WI38 (cell line): ENCODE results near the gene FOXP4.
A peak's percentile ranks its signal among the peaks of the same experiment; 100 is the strongest.

Experiments
- H3K4me3 ChIP-seq: 2 replicates; pipeline ENCODE4 v1.5.1; 2011; ENCODE audit warnings: low read depth, mild to moderate bottlenecking, control low read depth, low read length
- TF ChIP-seq, protein P1 (sequence below): IDR thresholded peaks from 2 replicates; pipeline ENCODE4 v1.5.1; 2012; ENCODE audit warnings: low read depth, mild to moderate bottlenecking, control low read depth, low read length

Gene FOXP4

DNA sequence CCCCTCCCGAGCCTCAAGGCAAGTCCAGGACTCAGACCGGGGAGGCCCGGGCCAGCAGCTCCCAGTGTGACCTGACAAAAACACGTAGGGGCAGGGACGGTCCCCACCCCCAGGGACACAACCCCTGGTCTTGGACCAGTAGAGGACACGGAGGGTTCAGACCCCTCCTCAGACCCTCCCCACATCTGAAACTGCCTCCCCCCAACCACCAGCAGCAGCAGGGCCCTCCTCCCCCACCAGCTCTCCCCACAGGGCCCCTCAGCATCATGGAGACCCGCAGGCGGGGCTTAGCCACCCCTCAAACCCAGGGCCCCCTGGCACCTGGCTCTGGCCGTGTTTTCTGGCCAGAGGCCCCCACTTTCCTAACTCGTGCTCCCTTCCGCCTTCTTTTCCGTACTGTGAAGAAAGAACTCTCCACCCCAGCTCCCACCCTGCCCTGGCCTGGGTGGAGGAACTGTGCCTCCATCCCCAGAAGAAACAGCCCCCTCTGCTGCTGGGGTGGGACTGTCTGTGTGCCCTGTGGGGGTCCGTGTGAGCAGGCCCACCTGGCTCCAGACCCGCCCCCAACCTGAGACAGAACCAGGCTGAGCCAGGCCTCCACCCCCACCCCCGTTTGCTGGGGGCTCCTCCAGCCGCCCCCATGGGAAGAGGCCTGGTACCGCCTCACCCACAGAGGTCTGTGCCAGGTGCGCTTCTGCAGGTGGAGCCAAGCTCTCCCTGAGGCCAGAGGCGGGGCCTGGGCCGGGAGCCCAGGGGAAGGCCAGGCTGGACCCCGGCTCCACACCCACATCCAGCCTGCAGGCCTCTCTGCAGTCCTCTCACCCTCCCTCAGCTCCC lies 53.1 kb downstream of the FOXP4 start:
- H3K4me3 ChIP-seq: no peak overlapping the region

DNA sequence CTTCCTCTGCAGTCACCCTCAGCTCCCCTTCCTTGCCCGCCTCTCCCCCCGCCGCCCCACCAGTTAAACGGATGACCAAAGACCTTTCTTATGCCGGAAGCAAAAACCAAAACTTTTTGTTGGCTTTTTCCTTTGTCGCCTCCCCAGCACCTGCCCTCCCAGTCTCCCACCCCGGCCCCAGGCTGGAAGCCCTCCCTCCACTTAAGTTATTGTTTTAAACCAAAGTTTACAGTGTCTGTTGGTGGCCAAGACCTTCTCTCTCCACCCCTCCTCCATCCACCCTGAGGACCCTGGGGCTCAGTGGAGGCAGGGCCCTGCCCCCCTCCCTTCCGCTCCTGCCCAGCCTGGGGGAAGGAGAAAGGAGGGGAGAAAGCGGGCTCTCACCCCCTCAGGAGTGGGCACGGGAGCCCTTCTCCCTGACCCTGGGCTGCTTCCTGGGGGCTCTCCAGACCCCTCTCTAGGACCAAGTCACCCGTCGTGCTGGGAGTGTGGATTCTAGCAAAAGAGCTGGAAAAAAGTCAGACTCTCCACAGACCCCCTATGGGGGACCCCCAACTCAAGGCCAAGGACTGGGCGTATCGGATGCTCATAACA lies 53.8 kb downstream of the FOXP4 start:
- H3K4me3 ChIP-seq: no peak overlapping the region
- TF ChIP-seq, protein P1, sequence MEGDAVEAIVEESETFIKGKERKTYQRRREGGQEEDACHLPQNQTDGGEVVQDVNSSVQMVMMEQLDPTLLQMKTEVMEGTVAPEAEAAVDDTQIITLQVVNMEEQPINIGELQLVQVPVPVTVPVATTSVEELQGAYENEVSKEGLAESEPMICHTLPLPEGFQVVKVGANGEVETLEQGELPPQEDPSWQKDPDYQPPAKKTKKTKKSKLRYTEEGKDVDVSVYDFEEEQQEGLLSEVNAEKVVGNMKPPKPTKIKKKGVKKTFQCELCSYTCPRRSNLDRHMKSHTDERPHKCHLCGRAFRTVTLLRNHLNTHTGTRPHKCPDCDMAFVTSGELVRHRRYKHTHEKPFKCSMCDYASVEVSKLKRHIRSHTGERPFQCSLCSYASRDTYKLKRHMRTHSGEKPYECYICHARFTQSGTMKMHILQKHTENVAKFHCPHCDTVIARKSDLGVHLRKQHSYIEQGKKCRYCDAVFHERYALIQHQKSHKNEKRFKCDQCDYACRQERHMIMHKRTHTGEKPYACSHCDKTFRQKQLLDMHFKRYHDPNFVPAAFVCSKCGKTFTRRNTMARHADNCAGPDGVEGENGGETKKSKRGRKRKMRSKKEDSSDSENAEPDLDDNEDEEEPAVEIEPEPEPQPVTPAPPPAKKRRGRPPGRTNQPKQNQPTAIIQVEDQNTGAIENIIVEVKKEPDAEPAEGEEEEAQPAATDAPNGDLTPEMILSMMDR: no peak

More for the DNA sequence above, 53.1 kb downstream of the FOXP4 start:
- TF ChIP-seq, protein P1: no peak

DNA sequence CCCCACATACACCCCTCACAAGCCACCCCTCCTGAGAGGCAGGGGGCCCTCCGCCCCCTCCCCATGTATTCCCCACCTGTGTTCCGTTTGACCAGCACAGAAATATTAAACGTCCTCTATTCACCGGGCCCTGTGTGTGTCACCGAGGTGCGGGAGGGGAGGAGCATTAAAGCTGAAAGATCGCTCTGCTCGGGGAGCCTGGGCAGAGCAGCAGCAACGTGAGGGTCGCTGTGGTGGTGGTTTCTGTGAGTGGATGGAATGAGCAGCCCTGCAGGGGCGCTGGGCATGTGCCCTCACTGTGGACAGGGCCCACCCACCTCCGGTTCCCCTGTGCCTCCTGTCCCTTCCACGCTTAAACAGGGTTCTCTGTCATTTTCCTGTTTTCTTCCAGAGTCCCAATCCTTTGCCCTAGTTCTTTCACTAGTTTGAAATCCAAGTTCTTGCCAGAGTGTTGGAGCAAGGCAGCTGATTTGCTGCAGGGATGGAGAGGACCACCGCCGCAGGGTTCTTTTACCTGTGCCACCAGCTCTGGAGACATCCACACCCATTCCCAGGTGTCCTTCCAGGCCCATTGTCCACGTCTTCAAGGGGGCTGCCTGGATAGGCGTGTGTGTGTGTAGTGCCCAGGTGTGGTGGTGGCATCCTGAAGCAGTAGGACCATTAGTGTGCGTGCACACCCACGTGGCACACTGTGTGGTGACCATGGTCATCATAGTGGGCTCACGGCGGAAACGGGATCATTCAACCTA lies 54.5 kb downstream of the FOXP4 start:
- H3K4me3 ChIP-seq: no peak overlapping the region
- TF ChIP-seq, protein P1: no peak

DNA sequence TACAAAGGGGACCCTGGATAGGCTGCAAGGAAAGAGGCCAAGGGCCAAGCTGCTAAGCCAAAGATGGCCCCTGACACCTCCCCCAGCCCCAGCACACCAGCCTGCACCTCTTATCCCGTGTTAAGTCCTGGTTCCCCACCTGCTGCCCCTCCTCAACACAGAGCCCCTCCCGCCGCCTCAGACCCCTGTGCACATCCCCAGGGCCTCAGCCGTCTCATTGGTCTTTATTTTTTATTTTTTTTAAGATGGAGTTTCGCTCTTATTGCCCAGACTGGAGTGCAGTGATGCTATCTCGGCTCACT lies 55.0 kb downstream of the FOXP4 start:
- TF ChIP-seq, protein P1: no peak
- no peak overlapping the region for H3K4me3 ChIP-seq

DNA sequence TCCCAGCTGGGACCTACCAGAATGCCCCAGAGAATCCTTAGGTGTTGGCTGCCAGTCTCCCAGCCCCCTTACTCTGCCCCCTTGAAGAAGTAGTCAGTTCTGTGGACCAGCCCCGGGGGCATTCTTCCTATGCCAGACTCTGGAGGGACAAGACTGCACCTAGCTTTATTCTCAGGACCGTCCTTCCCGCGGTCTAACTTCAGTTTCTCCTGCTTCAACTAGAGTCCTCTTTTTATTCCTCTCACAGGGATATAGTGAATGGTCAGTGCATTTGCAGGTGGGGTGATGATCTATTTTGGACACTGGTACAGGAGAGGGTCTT lies 56.2 kb downstream of the FOXP4 start:
- H3K4me3 ChIP-seq: no peak overlapping the region
- TF ChIP-seq, protein P1: no peak

DNA sequence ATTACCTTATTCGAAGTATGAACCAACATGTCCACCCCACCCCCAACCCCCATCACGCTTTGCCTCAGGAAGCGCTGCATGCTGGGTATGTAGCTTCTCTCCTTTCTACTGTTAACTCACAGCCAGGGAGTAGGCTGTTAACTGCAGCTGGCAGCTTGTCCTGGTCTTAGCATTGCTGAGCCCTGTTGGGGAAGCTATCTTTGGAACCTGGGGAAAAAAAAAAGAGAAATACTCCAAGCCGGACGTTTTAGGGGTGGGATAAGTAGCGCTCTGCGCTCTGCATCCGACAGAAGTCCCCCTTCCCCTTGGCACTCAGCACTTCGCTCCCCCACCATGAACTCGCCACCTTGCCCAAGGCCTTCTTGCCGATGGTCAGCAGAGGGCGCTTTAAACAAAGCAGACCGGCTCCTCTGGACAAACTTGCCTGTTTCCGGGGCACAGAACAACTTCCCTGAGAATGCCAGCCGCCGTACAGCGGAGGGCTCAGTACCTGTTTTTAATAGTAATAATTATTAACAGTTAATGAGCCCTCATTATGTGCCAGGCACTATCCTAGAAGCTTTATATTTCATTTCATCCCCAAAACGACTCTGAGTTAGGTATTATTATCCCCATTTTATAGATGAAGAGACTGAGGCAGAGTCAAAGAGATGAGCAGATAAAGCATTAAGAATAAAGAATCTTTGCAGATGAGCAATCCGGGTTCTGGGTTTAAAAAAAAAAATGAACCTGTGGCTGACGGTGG lies 56.9 kb downstream of the FOXP4 start:
- TF ChIP-seq, protein P1: peak; percentile 95
- 0 out of 2 replicates have a peak overlapping the region, but pooled peaks have one; percentile 5 for H3K4me3 ChIP-seq
